HepG2 (cell line): ENCODE measurements around the gene SS18L1. TPM values are rescaled to one million over a fixed set of nuclear protein-coding genes. Genes with fewer than 3 reads are reported as not detected.

Experiments used
- ATF6 ChIP-seq: sonication (generic); formaldehyde crosslinking; conservative IDR thresholded peaks from 2 replicates; pipeline ENCODE4 v1.4.0; 2020; ENCODE audit warnings: missing genetic modification reagents
- DR1 ChIP-seq: sonication (generic); formaldehyde crosslinking; IDR thresholded peaks from 2 replicates; pipeline ENCODE4 v1.8.0; 2021; ENCODE audit warnings: mild to moderate bottlenecking, missing genetic modification reagents, inconsistent platforms
- E2F5 ChIP-seq: sonication (generic); formaldehyde crosslinking; conservative IDR thresholded peaks from 2 replicates; pipeline ENCODE4 v1.4.0; 2020; ENCODE audit warnings: missing genetic modification reagents
- EED ChIP-seq: sonication (generic); formaldehyde crosslinking; IDR thresholded peaks from 2 replicates; pipeline ENCODE4 v1.5.0; 2020; ENCODE audit warnings: mild to moderate bottlenecking, missing genetic modification reagents
- ESRRA ChIP-seq: sonication (generic); formaldehyde crosslinking; IDR thresholded peaks from 2 replicates; pipeline ENCODE4 v1.5.1; 2020; ENCODE audit warnings: mild to moderate bottlenecking, low read depth, missing genetic modification reagents
- KDM3A ChIP-seq: IDR thresholded peaks from 2 replicates; pipeline ENCODE4 v1.6.1; 2018; ENCODE audit warnings: low read depth, missing compliant biosample characterization
- KDM5B ChIP-seq: sonication (generic); formaldehyde crosslinking; IDR thresholded peaks from 2 replicates; pipeline ENCODE4 v1.4.0; 2020; ENCODE audit warnings: missing genetic modification reagents, mild to moderate bottlenecking, borderline replicate concordance
- SATB2 ChIP-seq: sonication (generic); formaldehyde crosslinking; IDR thresholded peaks from 2 replicates; pipeline ENCODE4 v1.5.0; 2020; ENCODE audit warnings: missing genetic modification reagents
- SPEN ChIP-seq: sonication (generic); formaldehyde crosslinking; IDR thresholded peaks from 2 replicates; pipeline ENCODE4 v1.5.1; 2020; ENCODE audit warnings: low read depth, mild to moderate bottlenecking, missing genetic modification reagents
- ZNF446 ChIP-seq: sonication (generic); formaldehyde crosslinking; IDR thresholded peaks from 2 replicates; pipeline ENCODE4 v1.5.0; 2020; ENCODE audit warnings: mild to moderate bottlenecking, missing genetic modification reagents
- ZNF556 ChIP-seq: sonication (generic); formaldehyde crosslinking; IDR thresholded peaks from 2 replicates; pipeline ENCODE4 v1.4.0; 2020; ENCODE audit warnings: mild to moderate bottlenecking, missing genetic modification reagents, borderline replicate concordance
- ZNF644 ChIP-seq: IDR thresholded peaks from 2 replicates; pipeline ENCODE4 v1.6.1; 2016; ENCODE audit warnings: low read depth
- ZNF703 ChIP-seq: sonication (generic); formaldehyde crosslinking; IDR thresholded peaks from 2 replicates; pipeline ENCODE4 v1.5.1; 2020; ENCODE audit warnings: missing genetic modification reagents, mild to moderate bottlenecking, moderate library complexity, borderline replicate concordance
- ZNF766 ChIP-seq: sonication (generic); formaldehyde crosslinking; IDR thresholded peaks from 2 replicates; pipeline ENCODE4 v1.5.0; 2020; ENCODE audit warnings: missing genetic modification reagents, borderline replicate concordance
- ZNF790 ChIP-seq: sonication (generic); formaldehyde crosslinking; IDR thresholded peaks from 2 replicates; pipeline ENCODE4 v1.8.0; 2022; ENCODE audit warnings: missing genetic modification reagents, mild to moderate bottlenecking, borderline replicate concordance
- polyA plus RNA-seq, 8 experiments: library from polyadenylated mRNA; depleted of rRNA in 3 of 8; stranded (reverse) in 7 of 8; unstranded in 1 of 8; fragments of >200 nt; fragmentation: Illumina TruSeq in 4 of 8; extraction: Trizol in 4 of 8; gene quantifications; 2 replicates each; pipeline versions ENCODE4 v1.2.1 to v1.2.3, GENCODE V29; 2011 to 2016; ENCODE audit warnings: low read depth in 4 of 8, missing spikeins in 1 of 8, mixed read lengths in 1 of 8; ENCODE audit not compliant: insufficient read depth in 1 of 8
- total RNA-seq, 5 experiments: library from RNA; depleted of rRNA; stranded (reverse); fragments of >200 nt; fragmentation: Illumina TruSeq; extraction: Trizol; gene quantifications; 2 replicates each; pipeline ENCODE4 v1.2.3, GENCODE V29; 2016; ENCODE audit warnings: low read depth in 1 of 5
- TF ChIP-seq, protein P1 (sequence below): sonication (generic); formaldehyde crosslinking; IDR thresholded peaks from 2 replicates; pipeline ENCODE4 v1.4.0; 2020; ENCODE audit warnings: missing genetic modification reagents
- TF ChIP-seq, protein P2 (sequence below): sonication (generic); formaldehyde crosslinking; IDR thresholded peaks from 2 replicates; pipeline ENCODE4 v1.9.0; 2021; ENCODE audit warnings: missing genetic modification reagents, borderline replicate concordance
- TF ChIP-seq, protein P3 (sequence below): sonication (generic); formaldehyde crosslinking; IDR thresholded peaks from 2 replicates; pipeline ENCODE4 v1.5.0; 2020; ENCODE audit warnings: missing genetic modification reagents

Gene SS18L1
- total and polyA plus RNA-seq, 2 of the 13 experiments (the other 11 are each of a cell fraction or from before 2014, with no cell fraction given), result 17.8 to 27.6 TPM

GRCh38 chr20:62219992-62220665, 76.6 kb downstream of the SS18L1 start, which contains the start of gene HRH3 (continued):
- TF ChIP-seq, protein P1, sequence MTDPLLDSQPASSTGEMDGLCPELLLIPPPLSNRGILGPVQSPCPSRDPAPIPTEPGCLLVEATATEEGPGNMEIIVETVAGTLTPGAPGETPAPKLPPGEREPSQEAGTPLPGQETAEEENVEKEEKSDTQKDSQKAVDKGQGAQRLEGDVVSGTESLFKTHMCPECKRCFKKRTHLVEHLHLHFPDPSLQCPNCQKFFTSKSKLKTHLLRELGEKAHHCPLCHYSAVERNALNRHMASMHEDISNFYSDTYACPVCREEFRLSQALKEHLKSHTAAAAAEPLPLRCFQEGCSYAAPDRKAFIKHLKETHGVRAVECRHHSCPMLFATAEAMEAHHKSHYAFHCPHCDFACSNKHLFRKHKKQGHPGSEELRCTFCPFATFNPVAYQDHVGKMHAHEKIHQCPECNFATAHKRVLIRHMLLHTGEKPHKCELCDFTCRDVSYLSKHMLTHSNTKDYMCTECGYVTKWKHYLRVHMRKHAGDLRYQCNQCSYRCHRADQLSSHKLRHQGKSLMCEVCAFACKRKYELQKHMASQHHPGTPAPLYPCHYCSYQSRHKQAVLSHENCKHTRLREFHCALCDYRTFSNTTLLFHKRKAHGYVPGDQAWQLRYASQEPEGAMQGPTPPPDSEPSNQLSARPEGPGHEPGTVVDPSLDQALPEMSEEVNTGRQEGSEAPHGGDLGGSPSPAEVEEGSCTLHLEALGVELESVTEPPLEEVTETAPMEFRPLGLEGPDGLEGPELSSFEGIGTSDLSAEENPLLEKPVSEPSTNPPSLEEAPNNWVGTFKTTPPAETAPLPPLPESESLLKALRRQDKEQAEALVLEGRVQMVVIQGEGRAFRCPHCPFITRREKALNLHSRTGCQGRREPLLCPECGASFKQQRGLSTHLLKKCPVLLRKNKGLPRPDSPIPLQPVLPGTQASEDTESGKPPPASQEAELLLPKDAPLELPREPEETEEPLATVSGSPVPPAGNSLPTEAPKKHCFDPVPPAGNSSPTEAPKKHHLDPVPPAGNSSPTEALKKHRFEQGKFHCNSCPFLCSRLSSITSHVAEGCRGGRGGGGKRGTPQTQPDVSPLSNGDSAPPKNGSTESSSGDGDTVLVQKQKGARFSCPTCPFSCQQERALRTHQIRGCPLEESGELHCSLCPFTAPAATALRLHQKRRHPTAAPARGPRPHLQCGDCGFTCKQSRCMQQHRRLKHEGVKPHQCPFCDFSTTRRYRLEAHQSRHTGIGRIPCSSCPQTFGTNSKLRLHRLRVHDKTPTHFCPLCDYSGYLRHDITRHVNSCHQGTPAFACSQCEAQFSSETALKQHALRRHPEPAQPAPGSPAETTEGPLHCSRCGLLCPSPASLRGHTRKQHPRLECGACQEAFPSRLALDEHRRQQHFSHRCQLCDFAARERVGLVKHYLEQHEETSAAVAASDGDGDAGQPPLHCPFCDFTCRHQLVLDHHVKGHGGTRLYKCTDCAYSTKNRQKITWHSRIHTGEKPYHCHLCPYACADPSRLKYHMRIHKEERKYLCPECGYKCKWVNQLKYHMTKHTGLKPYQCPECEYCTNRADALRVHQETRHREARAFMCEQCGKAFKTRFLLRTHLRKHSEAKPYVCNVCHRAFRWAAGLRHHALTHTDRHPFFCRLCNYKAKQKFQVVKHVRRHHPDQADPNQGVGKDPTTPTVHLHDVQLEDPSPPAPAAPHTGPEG (CRISPR knock-in tag), result no peak; the same call in 1 of the 2 replicates
- TF ChIP-seq, protein P2, sequence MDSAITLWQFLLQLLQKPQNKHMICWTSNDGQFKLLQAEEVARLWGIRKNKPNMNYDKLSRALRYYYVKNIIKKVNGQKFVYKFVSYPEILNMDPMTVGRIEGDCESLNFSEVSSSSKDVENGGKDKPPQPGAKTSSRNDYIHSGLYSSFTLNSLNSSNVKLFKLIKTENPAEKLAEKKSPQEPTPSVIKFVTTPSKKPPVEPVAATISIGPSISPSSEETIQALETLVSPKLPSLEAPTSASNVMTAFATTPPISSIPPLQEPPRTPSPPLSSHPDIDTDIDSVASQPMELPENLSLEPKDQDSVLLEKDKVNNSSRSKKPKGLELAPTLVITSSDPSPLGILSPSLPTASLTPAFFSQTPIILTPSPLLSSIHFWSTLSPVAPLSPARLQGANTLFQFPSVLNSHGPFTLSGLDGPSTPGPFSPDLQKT (CRISPR knock-in tag), result no peak
- TF ChIP-seq SATB2 (CRISPR knock-in tag) (0 out of 2 replicates have a peak, but pooled peaks have one; percentile 52), DR1 (0 out of 2 replicates have a peak, but pooled peaks have one; percentile 39), ZNF446 (CRISPR knock-in tag) (peak; percentile 72; the same call in 1 of the 2 replicates), ZNF790 (CRISPR knock-in tag) (no peak; the same call in 1 of the 2 replicates), ATF6 (CRISPR knock-in tag) (0 out of 2 replicates have a peak, but pooled peaks have one; percentile 86), ZNF766 (CRISPR knock-in tag) (0 out of 2 replicates have a peak, but pooled peaks have one; percentile 10), ZNF644 (no peak), ESRRA (peak; percentile 56; the same call in 1 of the 2 replicates), E2F5 (CRISPR knock-in tag) (peak; percentile 76; the same call in 1 of the 2 replicates), ZNF556 (CRISPR knock-in tag) (no peak), KDM5B (CRISPR knock-in tag) (peak; percentile 83), KDM3A (CRISPR knock-in tag) (no peak; the same call in 1 of the 2 replicates), EED (CRISPR knock-in tag) (no peak), SPEN (CRISPR knock-in tag) (peak; percentile 52; the same call in 1 of the 2 replicates), ZNF703 (CRISPR knock-in tag) (no peak)
- TF ChIP-seq, protein P3, sequence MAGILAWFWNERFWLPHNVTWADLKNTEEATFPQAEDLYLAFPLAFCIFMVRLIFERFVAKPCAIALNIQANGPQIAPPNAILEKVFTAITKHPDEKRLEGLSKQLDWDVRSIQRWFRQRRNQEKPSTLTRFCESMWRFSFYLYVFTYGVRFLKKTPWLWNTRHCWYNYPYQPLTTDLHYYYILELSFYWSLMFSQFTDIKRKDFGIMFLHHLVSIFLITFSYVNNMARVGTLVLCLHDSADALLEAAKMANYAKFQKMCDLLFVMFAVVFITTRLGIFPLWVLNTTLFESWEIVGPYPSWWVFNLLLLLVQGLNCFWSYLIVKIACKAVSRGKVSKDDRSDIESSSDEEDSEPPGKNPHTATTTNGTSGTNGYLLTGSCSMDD (CRISPR knock-in tag), result no peak
